Measurements from ENCODE around the gene WNT5B. TPM values are rescaled to one million over a fixed set of nuclear protein-coding genes. Genes with fewer than 3 reads are reported as not detected.

WNT5B gene
- total RNA-seq, 2 donors from 2014 or later, result 0.71 to 6.1 TPM

- Mint-ChIP-seq H3K36me3 (ENCODE audit: low read depth) (no peaks in the 10 kb centered on the region), H3K27ac (no peak overlapping the region), H3K9me3 (no peaks in the 10 kb centered on the region), H3K27me3 (ENCODE audit: insufficient read depth) (peaks cover 63% of the 10 kb centered on the region), H3K4me3 (no peak overlapping the region), H3K4me1 (peaks cover 51% of the 10 kb centered on the region)
- Histone ChIP-seq H3K9me3 (ENCODE audit: control insufficient read depth, low read length) (no peaks in the 10 kb centered on the region), H3K27me3 (ENCODE audit: control insufficient read depth, insufficient read depth, low read length, poor library complexity, severe bottlenecking) (peaks cover 54% of the 10 kb centered on the region), H3K27ac (ENCODE audit: low read depth, low read length) (no peak overlapping the region), H3K36me3 (ENCODE audit: control insufficient read depth, insufficient read depth, low read length) (no peaks in the 10 kb centered on the region), H3K9ac (ENCODE audit: extremely low read depth, low read length, poor library complexity, severe bottlenecking) (no peak overlapping the region), H3K4me1 (ENCODE audit: control insufficient read depth, insufficient read depth, low read length) (peaks cover 9% of the 10 kb centered on the region), H3K4me3 (ENCODE audit: low read length) (no peak overlapping the region)
- TF ChIP-seq, protein P1, sequence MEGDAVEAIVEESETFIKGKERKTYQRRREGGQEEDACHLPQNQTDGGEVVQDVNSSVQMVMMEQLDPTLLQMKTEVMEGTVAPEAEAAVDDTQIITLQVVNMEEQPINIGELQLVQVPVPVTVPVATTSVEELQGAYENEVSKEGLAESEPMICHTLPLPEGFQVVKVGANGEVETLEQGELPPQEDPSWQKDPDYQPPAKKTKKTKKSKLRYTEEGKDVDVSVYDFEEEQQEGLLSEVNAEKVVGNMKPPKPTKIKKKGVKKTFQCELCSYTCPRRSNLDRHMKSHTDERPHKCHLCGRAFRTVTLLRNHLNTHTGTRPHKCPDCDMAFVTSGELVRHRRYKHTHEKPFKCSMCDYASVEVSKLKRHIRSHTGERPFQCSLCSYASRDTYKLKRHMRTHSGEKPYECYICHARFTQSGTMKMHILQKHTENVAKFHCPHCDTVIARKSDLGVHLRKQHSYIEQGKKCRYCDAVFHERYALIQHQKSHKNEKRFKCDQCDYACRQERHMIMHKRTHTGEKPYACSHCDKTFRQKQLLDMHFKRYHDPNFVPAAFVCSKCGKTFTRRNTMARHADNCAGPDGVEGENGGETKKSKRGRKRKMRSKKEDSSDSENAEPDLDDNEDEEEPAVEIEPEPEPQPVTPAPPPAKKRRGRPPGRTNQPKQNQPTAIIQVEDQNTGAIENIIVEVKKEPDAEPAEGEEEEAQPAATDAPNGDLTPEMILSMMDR (conservative IDR thresholded peaks at IDR 0.05), result no peak
- WGBS, 2 experiments (ENCODE audit: insufficient coverage in 1 of 2, insufficient read length in 1 of 2), result 91% methylated on average over 11 to 14 of the region's 14 CpGs
- DNase-seq, result no peak
Measured at GRCh38 chr12:1632702-1633101, 3.7 kb downstream of the WNT5B start.

DNA sequence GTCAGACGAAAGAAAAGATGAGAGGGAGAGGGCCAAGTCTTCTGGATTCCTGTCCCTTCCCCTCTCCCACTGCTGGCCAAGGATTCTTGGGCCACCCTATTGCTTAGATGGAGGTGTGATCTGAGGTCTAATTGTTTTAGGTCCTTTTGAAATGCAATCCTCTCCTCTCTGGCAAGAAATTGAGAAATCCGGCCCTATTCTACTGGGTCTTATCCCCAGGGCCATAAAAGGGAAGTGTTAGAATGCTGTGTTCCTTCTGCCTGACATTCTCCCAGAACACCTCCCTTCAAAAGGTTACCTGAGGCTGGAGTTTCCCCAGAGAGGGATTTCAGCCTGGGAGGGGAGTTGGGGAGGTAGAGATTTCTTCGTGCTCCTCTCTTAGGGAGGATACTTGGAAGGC is 4.4 kb downstream of the WNT5B start:
- Histone ChIP-seq H3K27ac (ENCODE audit: low read depth, low read length) (no peak overlapping the region), H3K9ac (ENCODE audit: extremely low read depth, low read length, poor library complexity, severe bottlenecking) (no peak overlapping the region), H3K4me3 (ENCODE audit: low read length) (no peak overlapping the region), H3K36me3 (ENCODE audit: control insufficient read depth, insufficient read depth, low read length) (no peaks in the 10 kb centered on the region), H3K27me3 (ENCODE audit: control insufficient read depth, insufficient read depth, low read length, poor library complexity, severe bottlenecking) (peaks cover 47% of the 10 kb centered on the region), H3K9me3 (ENCODE audit: control insufficient read depth, low read length) (no peaks in the 10 kb centered on the region), H3K4me1 (ENCODE audit: control insufficient read depth, insufficient read depth, low read length) (peaks cover 9% of the 10 kb centered on the region)
- peaks cover 48% of the 10 kb centered on the region for H3K4me1 Mint-ChIP-seq
- H3K27ac Mint-ChIP-seq, result no peak overlapping the region
- DNase-seq, result no peak
- no peaks in the 10 kb centered on the region for H3K36me3 Mint-ChIP-seq (ENCODE audit: low read depth)
- H3K9me3 Mint-ChIP-seq, result no peaks in the 10 kb centered on the region
- H3K4me3 Mint-ChIP-seq, result no peak overlapping the region
- 79% methylated on average over 2 of the region's 3 CpGs; no CpG with 5 or more reads in 1 of the 2 experiments for WGBS, 2 experiments (ENCODE audit: insufficient coverage in 1 of 2, insufficient read length in 1 of 2)
- TF ChIP-seq, protein P1 (conservative IDR thresholded peaks at IDR 0.05), result no peak
- peaks cover 56% of the 10 kb centered on the region for H3K27me3 Mint-ChIP-seq (ENCODE audit: insufficient read depth)

DNA sequence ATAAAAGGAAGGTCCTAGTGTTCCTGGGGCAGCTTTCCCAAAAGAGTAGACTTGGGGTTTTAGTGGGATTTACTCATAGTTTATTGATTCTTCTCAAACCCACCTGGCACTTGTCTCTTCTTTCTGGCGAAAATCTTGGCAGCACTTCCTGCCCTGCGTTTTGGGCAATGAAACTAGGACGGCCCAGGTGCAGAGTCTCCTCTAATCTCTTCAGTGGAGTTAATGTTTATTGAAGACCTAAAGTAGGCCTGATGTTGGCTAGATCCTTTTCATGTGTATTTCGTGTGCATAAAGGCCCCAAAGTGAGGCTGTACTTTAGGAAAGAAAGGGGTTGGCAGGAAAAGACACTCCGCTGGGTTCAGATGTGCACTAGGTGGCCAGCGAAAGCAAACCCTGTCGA is 5.1 kb downstream of the WNT5B start:
- no peaks in the 10 kb centered on the region for H3K9me3 ChIP-seq (ENCODE audit: control insufficient read depth, low read length)
- H3K4me1 ChIP-seq (ENCODE audit: control insufficient read depth, insufficient read depth, low read length), result peaks cover 9% of the 10 kb centered on the region
- Mint-ChIP-seq H3K36me3 (ENCODE audit: low read depth) (no peaks in the 10 kb centered on the region), H3K9me3 (no peaks in the 10 kb centered on the region), H3K4me1 (peaks cover 41% of the 10 kb centered on the region), H3K27ac (no peak overlapping the region), H3K4me3 (no peak overlapping the region), H3K27me3 (ENCODE audit: insufficient read depth) (peaks cover 49% of the 10 kb centered on the region)
- no peak overlapping the region for H3K9ac ChIP-seq (ENCODE audit: extremely low read depth, low read length, poor library complexity, severe bottlenecking)
- DNase-seq, result no peak
- no peak overlapping the region for H3K27ac ChIP-seq (ENCODE audit: low read depth, low read length)
- no peaks in the 10 kb centered on the region for H3K36me3 ChIP-seq (ENCODE audit: control insufficient read depth, insufficient read depth, low read length)
- H3K4me3 ChIP-seq (ENCODE audit: low read length), result no peak overlapping the region
- peaks cover 40% of the 10 kb centered on the region for H3K27me3 ChIP-seq (ENCODE audit: control insufficient read depth, insufficient read depth, low read length, poor library complexity, severe bottlenecking)
- 77 to 80% methylated on average over 7 of the region's 7 CpGs for WGBS, 2 experiments (ENCODE audit: insufficient coverage in 1 of 2, insufficient read length in 1 of 2)
- TF ChIP-seq, protein P1 (conservative IDR thresholded peaks at IDR 0.05), result no peak
